ENCODE measurements around the gene MARVELD3. TPM values are rescaled to one million over a fixed set of nuclear protein-coding genes. Genes with fewer than 3 reads are reported as not detected.
"Not testable (repeated sequence)": the region's sequence is repeated elsewhere in the genome, so short reads cannot be mapped to it uniquely, and the experiment has no call there.

Gene MARVELD3
- total and polyA plus RNA-seq, 9 of the 15 experiments (the other 6 are each of a cell fraction or from before 2014, with no cell fraction given) = 0.03 to 0.07 (median 0.07) TPM; not detected in 6

GRCh38 chr16:71681360-71681759 lies 55.4 kb downstream of the MARVELD3 start:
- no peak for DNase-seq (ENCODE audit: extremely low read depth in 1 of 4, low spot score in 3 of 4)
- Histone ChIP-seq H3K4me2 (ENCODE audit: insufficient read depth, low read length) (no peak overlapping the region), H3K9me3 (replicated peaks; ENCODE audit: control insufficient read depth, insufficient read depth, low read depth, low read length) (no peaks in the 10 kb centered on the region), H3K36me3 (ENCODE audit: control insufficient read depth, insufficient read depth, low read length) (peaks cover 8% of the 10 kb centered on the region; the same call in 2 of the 3 replicates), H3K4me1 (replicated peaks in 1 of 2; ENCODE audit: control insufficient read depth in 2 of 2, insufficient read depth in 2 of 2, low read length in 2 of 2) (no peaks in the 10 kb centered on the region), H4K20me1 (replicated peaks; ENCODE audit: control insufficient read depth, insufficient read depth, low read length) (no peaks in the 10 kb centered on the region), H3K4me3 (no peak overlapping the region), H3K27me3 (ENCODE audit: control insufficient read depth in 2 of 2, insufficient read depth in 2 of 2, low read length in 2 of 2) (no peaks in the 10 kb centered on the region), H3K79me2 (ENCODE audit: control insufficient read depth, insufficient read depth, low read length) (no peaks in the 10 kb centered on the region), H3K27ac (ENCODE audit: extremely low read depth, low read depth, low read length) (no peak overlapping the region), H2AFZ (ENCODE audit: low read depth, low read length) (no peak overlapping the region), H3K9ac (ENCODE audit: insufficient read depth in 1 of 2, low read depth in 2 of 2, low read length in 2 of 2) (no peak overlapping the region), H3K9me1 (ENCODE audit: control insufficient read depth, insufficient read depth, low read length) (no peaks in the 10 kb centered on the region)
- in situ Hi-C loops (cut with MboI) (no loop called here), intact Hi-C loops (cut with micrococcal nuclease) (no loop called here)
- ChIA-PET CTCF (ENCODE audit: low intra/inter-chr PET ratio) (no interaction called here), POLR2A (interaction anchor here (0.6 kb wide), 1 partner anchor 171 kb away, joined by 3 read pairs; no protein-coding TSS in a partner anchor)
- TF ChIP-seq, protein P1, sequence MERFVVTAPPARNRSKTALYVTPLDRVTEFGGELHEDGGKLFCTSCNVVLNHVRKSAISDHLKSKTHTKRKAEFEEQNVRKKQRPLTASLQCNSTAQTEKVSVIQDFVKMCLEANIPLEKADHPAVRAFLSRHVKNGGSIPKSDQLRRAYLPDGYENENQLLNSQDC (CRISPR knock-in tag; IDR thresholded peaks at IDR 0.05) = no peak
- TF ChIP-seq, protein P2, sequence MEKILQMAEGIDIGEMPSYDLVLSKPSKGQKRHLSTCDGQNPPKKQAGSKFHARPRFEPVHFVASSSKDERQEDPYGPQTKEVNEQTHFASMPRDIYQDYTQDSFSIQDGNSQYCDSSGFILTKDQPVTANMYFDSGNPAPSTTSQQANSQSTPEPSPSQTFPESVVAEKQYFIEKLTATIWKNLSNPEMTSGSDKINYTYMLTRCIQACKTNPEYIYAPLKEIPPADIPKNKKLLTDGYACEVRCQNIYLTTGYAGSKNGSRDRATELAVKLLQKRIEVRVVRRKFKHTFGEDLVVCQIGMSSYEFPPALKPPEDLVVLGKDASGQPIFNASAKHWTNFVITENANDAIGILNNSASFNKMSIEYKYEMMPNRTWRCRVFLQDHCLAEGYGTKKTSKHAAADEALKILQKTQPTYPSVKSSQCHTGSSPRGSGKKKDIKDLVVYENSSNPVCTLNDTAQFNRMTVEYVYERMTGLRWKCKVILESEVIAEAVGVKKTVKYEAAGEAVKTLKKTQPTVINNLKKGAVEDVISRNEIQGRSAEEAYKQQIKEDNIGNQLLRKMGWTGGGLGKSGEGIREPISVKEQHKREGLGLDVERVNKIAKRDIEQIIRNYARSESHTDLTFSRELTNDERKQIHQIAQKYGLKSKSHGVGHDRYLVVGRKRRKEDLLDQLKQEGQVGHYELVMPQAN (IDR thresholded peaks at IDR 0.05; ENCODE audit: borderline replicate concordance) = no peak
- TF ChIP-seq ZNF3 (CRISPR knock-in tag; IDR thresholded peaks at IDR 0.05) = no peak
- TF ChIP-seq POLR2AphosphoS2 (IDR thresholded peaks at IDR 0.05; ENCODE audit: low read length) = no peak
- TF ChIP-seq BMI1 (IDR thresholded peaks at IDR 0.05; ENCODE audit: low read length) = no peak
- TF ChIP-seq WHSC1 (IDR thresholded peaks at IDR 0.05; ENCODE audit: low read length) = no peak
- FAIRE-seq = no peak
- no TSS peak for BruUV-seq (replicated peaks)
- no peak for ATAC-seq
- 85% methylated on average over 2 of the region's 2 CpGs for WGBS (ENCODE audit: insufficient coverage, low coverage, missing lambda C conversion rate)

DNA sequence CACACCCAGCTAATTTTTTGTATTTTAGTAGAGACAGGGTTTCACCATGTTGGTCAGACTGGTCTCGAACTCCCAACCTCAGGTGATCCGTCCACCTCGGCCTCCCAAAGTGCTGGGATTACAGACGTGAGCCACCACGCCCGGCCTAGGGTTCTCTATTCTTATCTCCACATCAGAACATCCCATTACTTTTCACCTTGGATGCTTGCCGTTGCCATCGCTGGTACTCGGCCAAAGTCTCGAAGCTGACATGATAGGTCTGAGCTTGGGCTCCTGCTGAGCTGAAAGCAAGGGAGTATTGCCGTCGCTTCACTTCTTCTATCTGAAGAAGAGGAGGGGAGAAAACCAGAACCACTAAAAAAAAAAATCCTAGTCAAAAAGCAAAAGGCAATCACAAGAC lies 58.3 kb downstream of the MARVELD3 start:
- intact Hi-C loops (cut with micrococcal nuclease); BruUV-seq (replicated peaks); FAIRE-seq; CTCF ChIA-PET (ENCODE audit: low intra/inter-chr PET ratio); H3K9me3 ChIP-seq (replicated peaks; ENCODE audit: control insufficient read depth, insufficient read depth, low read depth, low read length); H3K36me3 ChIP-seq (ENCODE audit: control insufficient read depth, insufficient read depth, low read length); H3K9ac ChIP-seq (ENCODE audit: insufficient read depth in 1 of 2, low read depth in 2 of 2, low read length in 2 of 2); H3K27me3 ChIP-seq (ENCODE audit: control insufficient read depth in 2 of 2, insufficient read depth in 2 of 2, low read length in 2 of 2); H3K79me2 ChIP-seq (ENCODE audit: control insufficient read depth, insufficient read depth, low read length); H2AFZ ChIP-seq (ENCODE audit: low read depth, low read length); ATAC-seq; DNase-seq (ENCODE audit: extremely low read depth in 1 of 4, low spot score in 3 of 4); H4K20me1 ChIP-seq (replicated peaks; ENCODE audit: control insufficient read depth, insufficient read depth, low read length); H3K4me3 ChIP-seq; H3K27ac ChIP-seq (ENCODE audit: extremely low read depth, low read depth, low read length); H3K9me1 ChIP-seq (ENCODE audit: control insufficient read depth, insufficient read depth, low read length); H3K4me2 ChIP-seq (ENCODE audit: insufficient read depth, low read length); in situ Hi-C loops (cut with MboI); H3K4me1 ChIP-seq (replicated peaks in 1 of 2; ENCODE audit: control insufficient read depth in 2 of 2, insufficient read depth in 2 of 2, low read length in 2 of 2): not testable (repeated sequence)
- 87% methylated on average over 6 of the region's 12 CpGs for WGBS (ENCODE audit: insufficient coverage, low coverage, missing lambda C conversion rate)
- POLR2A ChIA-PET = interaction anchor here (1.0 kb wide), 1 partner anchor 8 kb away, joined by 3 read pairs; no protein-coding TSS in a partner anchor
